HEK293 (cell line): ENCODE measurements around the gene IFNL1.

ENCODE experiments used
- GFI1B ChIP-seq: fragments of 450-650 bp; formaldehyde crosslinking; IDR thresholded peaks from 2 replicates; pipeline ENCODE4 v1.5.1; 2016; ENCODE audit warnings: missing biosample characterization, missing genetic modification characterization
- INSM2 ChIP-seq: fragments of 450-650 bp; formaldehyde crosslinking; IDR thresholded peaks from 2 replicates; pipeline ENCODE4 v1.5.1; 2016; ENCODE audit warnings: missing biosample characterization, missing genetic modification characterization
- KLF9 ChIP-seq: fragments of 450-650 bp; formaldehyde crosslinking; IDR thresholded peaks from 2 replicates; pipeline ENCODE4 v1.5.1; 2016; ENCODE audit warnings: missing biosample characterization, missing genetic modification characterization, low read depth
- SP3 ChIP-seq: fragments of 450-650 bp; formaldehyde crosslinking; IDR thresholded peaks from 2 replicates; pipeline ENCODE4 v1.5.1; 2016; ENCODE audit warnings: missing biosample characterization, missing genetic modification characterization
- TCF7L2 ChIP-seq: IDR thresholded peaks from 2 replicates; pipeline ENCODE4 v1.6.1; 2011; ENCODE audit warnings: low read depth, mild to moderate bottlenecking, inconsistent platforms, low read length, moderate library complexity, borderline replicate concordance
- ZBTB10 ChIP-seq: fragments of 450-650 bp; formaldehyde crosslinking; IDR thresholded peaks from 2 replicates; pipeline ENCODE4 v1.5.1; 2016; ENCODE audit warnings: missing biosample characterization, missing genetic modification characterization
- ZFP3 ChIP-seq: fragments of 450-650 bp; formaldehyde crosslinking; IDR thresholded peaks from 2 replicates; pipeline ENCODE4 v1.5.1; 2016; ENCODE audit warnings: low read depth, missing biosample characterization, missing genetic modification characterization
- ZNF132 ChIP-seq: fragments of 450-650 bp; formaldehyde crosslinking; IDR thresholded peaks from 2 replicates; pipeline ENCODE4 v1.5.1; 2017; ENCODE audit warnings: missing biosample characterization, missing genetic modification characterization, borderline replicate concordance
- ZNF148 ChIP-seq: fragments of 450-650 bp; formaldehyde crosslinking; IDR thresholded peaks from 2 replicates; pipeline ENCODE4 v1.5.0; 2017; ENCODE audit warnings: missing biosample characterization, missing genetic modification characterization, borderline replicate concordance
- ZNF157 ChIP-seq: fragments of 450-650 bp; formaldehyde crosslinking; IDR thresholded peaks from 2 replicates; pipeline ENCODE4 v1.5.1; 2016; ENCODE audit warnings: missing biosample characterization, missing genetic modification characterization
- ZNF26 ChIP-seq: fragments of 450-650 bp; formaldehyde crosslinking; IDR thresholded peaks from 2 replicates; pipeline ENCODE4 v1.5.1; 2016; ENCODE audit warnings: missing biosample characterization, missing genetic modification characterization
- ZNF292 ChIP-seq: fragments of 450-650 bp; formaldehyde crosslinking; IDR thresholded peaks from 2 replicates; pipeline ENCODE4 v1.5.1; 2016; ENCODE audit warnings: low read depth, missing biosample characterization, missing genetic modification characterization, borderline replicate concordance
- ZNF677 ChIP-seq: fragments of 450-650 bp; IDR thresholded peaks from 2 replicates; pipeline ENCODE4 v1.5.0; 2018; ENCODE audit warnings: missing biosample characterization, mild to moderate bottlenecking, missing genetic modification characterization, moderate library complexity
- ZNF777 ChIP-seq: fragments of 450-650 bp; formaldehyde crosslinking; IDR thresholded peaks from 2 replicates; pipeline ENCODE4 v1.5.1; 2017; ENCODE audit warnings: missing biosample characterization, missing genetic modification characterization, borderline replicate concordance
- ZSCAN23 ChIP-seq: fragments of 450-650 bp; formaldehyde crosslinking; IDR thresholded peaks from 2 replicates; pipeline ENCODE4 v1.5.1; 2016; ENCODE audit warnings: missing biosample characterization, missing genetic modification characterization
- TF ChIP-seq, protein P1 (sequence below): fragments of 450-650 bp; formaldehyde crosslinking; conservative IDR thresholded peaks from 2 replicates; pipeline ENCODE4 v1.5.1; 2016; ENCODE audit warnings: low read depth, missing biosample characterization, missing genetic modification characterization

Gene IFNL1

DNA sequence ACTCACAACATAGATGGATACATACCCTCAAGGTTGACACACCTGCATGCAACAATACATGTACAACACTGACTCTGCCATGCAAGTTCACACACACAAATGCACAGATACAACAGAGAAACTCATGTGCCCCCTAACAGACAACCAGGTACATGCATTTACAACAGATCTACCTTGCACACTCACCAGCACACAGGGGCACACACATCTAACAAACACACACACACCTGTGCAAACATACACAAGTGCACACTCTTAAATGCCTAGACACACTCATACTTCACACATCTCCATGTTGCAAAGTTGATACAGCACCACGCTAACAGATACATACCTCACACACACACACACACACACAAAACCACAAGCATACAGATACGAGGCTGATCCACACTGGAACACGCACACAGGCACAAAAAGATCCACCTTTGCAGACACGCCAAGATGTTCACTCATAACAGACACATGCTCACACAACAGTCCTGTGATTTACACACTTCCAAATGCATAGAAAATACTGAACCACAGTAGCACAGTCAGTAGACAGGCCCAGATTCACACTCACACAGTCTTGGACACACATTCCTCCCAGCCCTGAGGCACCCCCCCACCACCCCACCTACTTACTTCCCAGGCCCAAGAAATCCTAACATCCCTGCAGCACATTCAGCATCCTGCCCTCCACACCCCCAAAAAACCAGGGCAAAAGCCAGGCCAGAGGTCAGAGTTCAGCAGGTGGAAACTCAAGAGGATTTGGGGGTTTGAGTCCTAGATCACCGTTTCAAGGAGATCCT is 23.1 kb downstream of the IFNL1 start (continued):
- TF ChIP-seq TCF7L2 (no peak), ZBTB10 (no peak), ZFP3 (tag by site-specific recombination) (no peak), ZSCAN23 (tag by site-specific recombination) (no peak), ZNF777 (tag by site-specific recombination) (peak; percentile 39; the same call in 1 of the 2 replicates), GFI1B (no peak), INSM2 (tag by site-specific recombination) (no peak; the same call in 1 of the 2 replicates), ZNF292 (tag by site-specific recombination) (no peak), SP3 (no peak; the same call in 1 of the 2 replicates), KLF9 (tag by site-specific recombination) (peak; percentile 18; the same call in 1 of the 2 replicates), ZNF26 (tag by site-specific recombination) (no peak), ZNF157 (tag by site-specific recombination) (no peak), ZNF677 (tag by site-specific recombination) (no peak), ZNF148 (tag by site-specific recombination) (no peak), ZNF132 (tag by site-specific recombination) (no peak)
- TF ChIP-seq, protein P1, sequence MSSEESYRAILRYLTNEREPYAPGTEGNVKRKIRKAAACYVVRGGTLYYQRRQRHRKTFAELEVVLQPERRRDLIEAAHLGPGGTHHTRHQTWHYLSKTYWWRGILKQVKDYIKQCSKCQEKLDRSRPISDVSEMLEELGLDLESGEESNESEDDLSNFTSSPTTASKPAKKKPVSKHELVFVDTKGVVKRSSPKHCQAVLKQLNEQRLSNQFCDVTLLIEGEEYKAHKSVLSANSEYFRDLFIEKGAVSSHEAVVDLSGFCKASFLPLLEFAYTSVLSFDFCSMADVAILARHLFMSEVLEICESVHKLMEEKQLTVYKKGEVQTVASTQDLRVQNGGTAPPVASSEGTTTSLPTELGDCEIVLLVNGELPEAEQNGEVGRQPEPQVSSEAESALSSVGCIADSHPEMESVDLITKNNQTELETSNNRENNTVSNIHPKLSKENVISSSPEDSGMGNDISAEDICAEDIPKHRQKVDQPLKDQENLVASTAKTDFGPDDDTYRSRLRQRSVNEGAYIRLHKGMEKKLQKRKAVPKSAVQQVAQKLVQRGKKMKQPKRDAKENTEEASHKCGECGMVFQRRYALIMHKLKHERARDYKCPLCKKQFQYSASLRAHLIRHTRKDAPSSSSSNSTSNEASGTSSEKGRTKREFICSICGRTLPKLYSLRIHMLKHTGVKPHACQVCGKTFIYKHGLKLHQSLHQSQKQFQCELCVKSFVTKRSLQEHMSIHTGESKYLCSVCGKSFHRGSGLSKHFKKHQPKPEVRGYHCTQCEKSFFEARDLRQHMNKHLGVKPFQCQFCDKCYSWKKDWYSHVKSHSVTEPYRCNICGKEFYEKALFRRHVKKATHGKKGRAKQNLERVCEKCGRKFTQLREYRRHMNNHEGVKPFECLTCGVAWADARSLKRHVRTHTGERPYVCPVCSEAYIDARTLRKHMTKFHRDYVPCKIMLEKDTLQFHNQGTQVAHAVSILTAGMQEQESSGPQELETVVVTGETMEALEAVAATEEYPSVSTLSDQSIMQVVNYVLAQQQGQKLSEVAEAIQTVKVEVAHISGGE (tag by site-specific recombination): no peak
